Measurements from ENCODE around the gene PHF11. TPM values are rescaled to one million over a fixed set of nuclear protein-coding genes. Genes with fewer than 3 reads are reported as not detected.

The PHF11 gene
- polyA plus RNA-seq, 2 of the 4 experiments (the other 2 are of a cell fraction), result 7.1 to 11.7 TPM

DNA sequence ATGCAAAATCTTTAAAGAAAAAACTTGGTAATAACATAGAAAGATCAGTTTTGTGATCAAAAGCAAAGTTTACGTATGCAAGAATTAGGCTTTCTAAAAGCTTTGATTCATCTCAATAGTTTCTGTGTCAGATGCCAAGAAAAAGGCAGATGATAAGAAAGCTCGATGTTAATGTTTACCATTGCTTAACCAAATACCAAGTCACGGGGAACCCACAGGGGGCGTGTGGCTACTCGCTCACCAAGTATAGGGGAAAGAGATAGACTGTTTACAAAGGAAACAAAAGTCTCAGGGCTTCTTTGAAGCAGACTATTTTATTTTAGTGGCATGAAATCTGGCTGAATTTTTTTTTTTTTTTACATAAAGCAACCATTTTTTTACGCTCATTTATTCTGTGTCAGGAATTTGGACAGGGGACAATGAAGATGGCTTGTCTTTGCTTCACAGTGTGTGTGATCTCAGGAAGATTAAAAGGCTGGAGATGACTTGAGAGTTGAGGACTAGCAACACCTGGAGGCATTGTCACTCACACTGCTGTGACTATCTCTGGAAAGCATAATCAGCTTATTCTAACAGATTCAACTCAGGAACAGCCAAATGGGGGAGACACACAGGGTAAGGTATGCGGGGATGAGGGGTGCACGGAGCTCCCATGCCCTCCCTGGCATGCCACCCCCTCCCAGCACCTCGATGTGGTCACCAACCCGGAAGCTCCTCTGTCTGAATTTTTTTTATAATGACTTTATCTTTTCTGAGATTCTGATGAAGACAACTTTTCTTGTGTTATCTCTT lies 64.7 kb downstream of the PHF11 start:
- Histone ChIP-seq H3K27ac (peak overlapping the region in 1 of 2 experiments; percentile 19; a peak in 1 of 6 replicates), H3K9me3 (no peaks in the 10 kb centered on the region), H3K4me3 (no peak overlapping the region), H3K4me1 (peaks cover 14% of the 10 kb centered on the region), H3K4me2 (peak overlapping the region; percentile 27)
- FAIRE-seq (no peak), DNase-seq (ENCODE audit: low read depth in 1 of 2, low spot score in 1 of 2) (peak; percentile 9 to 29), ATAC-seq (peak; percentile 78 to 87; a peak in 5 of 6 replicates)
- POLR2A ChIA-PET, result no interaction called here
- WGBS (ENCODE audit: missing lambda C conversion rate), result 42% methylated on average over 10 of the region's 10 CpGs
- CTCF ChIA-PET, result interaction anchor here (0.7 to 1.7 kb wide), 4 partner anchors 31 to 260 kb away, joined by 3 to 4 read pairs (median 4); no protein-coding TSS in a partner anchor
- TF ChIP-seq NPAS2 (CRISPR knock-in tag; IDR thresholded peaks at IDR 0.05; ENCODE audit: borderline replicate concordance), result no peak
- TF ChIP-seq, protein P1, sequence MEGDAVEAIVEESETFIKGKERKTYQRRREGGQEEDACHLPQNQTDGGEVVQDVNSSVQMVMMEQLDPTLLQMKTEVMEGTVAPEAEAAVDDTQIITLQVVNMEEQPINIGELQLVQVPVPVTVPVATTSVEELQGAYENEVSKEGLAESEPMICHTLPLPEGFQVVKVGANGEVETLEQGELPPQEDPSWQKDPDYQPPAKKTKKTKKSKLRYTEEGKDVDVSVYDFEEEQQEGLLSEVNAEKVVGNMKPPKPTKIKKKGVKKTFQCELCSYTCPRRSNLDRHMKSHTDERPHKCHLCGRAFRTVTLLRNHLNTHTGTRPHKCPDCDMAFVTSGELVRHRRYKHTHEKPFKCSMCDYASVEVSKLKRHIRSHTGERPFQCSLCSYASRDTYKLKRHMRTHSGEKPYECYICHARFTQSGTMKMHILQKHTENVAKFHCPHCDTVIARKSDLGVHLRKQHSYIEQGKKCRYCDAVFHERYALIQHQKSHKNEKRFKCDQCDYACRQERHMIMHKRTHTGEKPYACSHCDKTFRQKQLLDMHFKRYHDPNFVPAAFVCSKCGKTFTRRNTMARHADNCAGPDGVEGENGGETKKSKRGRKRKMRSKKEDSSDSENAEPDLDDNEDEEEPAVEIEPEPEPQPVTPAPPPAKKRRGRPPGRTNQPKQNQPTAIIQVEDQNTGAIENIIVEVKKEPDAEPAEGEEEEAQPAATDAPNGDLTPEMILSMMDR (IDR thresholded peaks at IDR 0.05), result peak; percentile 18; the same call in 2 of the 3 replicates
- TF ChIP-seq CEBPB (IDR thresholded peaks at IDR 0.05), result peak in 1 of 2 experiments; percentile 5; a peak in 1 of 4 replicates

DNA sequence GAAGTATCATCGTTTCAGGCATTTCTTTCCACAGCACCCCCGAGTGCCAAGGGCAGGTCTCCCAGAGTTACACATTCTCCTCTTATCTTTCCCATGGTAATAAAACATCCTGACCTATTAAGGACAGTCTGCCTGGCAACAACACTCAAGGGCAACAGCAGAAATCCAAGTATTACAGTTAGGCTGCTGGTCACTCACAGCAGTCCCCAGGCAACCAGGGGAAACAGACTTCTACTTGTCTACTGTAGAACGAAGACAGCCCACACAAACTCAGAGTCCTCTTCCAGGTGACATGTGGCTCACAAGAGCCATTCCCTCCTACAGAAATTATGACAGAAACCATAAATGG lies 65.3 kb downstream of the PHF11 start:
- CTCF ChIA-PET, result interaction anchor here (0.7 to 1.7 kb wide), 3 partner anchors 30 to 260 kb away, joined by 3 to 4 read pairs (median 3); no protein-coding TSS in a partner anchor
- H3K27ac ChIP-seq, result peak overlapping the region in 1 of 2 experiments; percentile 19; a peak in 1 of 6 replicates
- H3K4me2 ChIP-seq, result 0 out of 3 replicates have a peak overlapping the region, but pooled peaks have one; percentile 27
- WGBS (ENCODE audit: missing lambda C conversion rate), result 64% methylated on average over 3 of the region's 3 CpGs
- POLR2A ChIA-PET, result no interaction called here
- FAIRE-seq (no peak), DNase-seq (ENCODE audit: low read depth in 1 of 2, low spot score in 1 of 2) (peak in 1 of 2 experiments; percentile 5), ATAC-seq (peak in 1 of 2 experiments; percentile 44; a peak in 2 of 6 replicates)
- H3K4me3 ChIP-seq, result no peak overlapping the region
- H3K9me3 ChIP-seq, result no peaks in the 10 kb centered on the region
- TF ChIP-seq REST (IDR thresholded peaks at IDR 0.05) (no peak), NR3C1 (IDR thresholded peaks at IDR 0.05) (no peak), KDM1A (IDR thresholded peaks at IDR 0.05; ENCODE audit: low read depth) (no peak), RNF2 (IDR thresholded peaks at IDR 0.05; ENCODE audit: borderline replicate concordance, low read depth) (no peak), TP53 (CRISPR knock-in tag; IDR thresholded peaks at IDR 0.05) (no peak), BHLHE40 (IDR thresholded peaks at IDR 0.05; ENCODE audit: low read depth, low read length) (no peak), RCOR1 (IDR thresholded peaks at IDR 0.05; ENCODE audit: low read depth, low read length) (no peak), RFX5 (IDR thresholded peaks at IDR 0.05) (no peak), JUNB (IDR thresholded peaks at IDR 0.05) (no peak), HOXB13 (CRISPR knock-in tag; IDR thresholded peaks at IDR 0.05; ENCODE audit: low read depth) (no peak), HMGXB4 (CRISPR knock-in tag; IDR thresholded peaks at IDR 0.05; ENCODE audit: borderline replicate concordance) (no peak), ZC3H11A (IDR thresholded peaks at IDR 0.05) (no peak), CHD2 (IDR thresholded peaks at IDR 0.05; ENCODE audit: low read length, partially characterized antibody) (no peak), ZFP36 (IDR thresholded peaks at IDR 0.05; ENCODE audit: borderline replicate concordance, partially characterized antibody) (no peak)
- TF ChIP-seq, protein P1 (IDR thresholded peaks at IDR 0.05), result no peak
- peaks cover 14% of the 10 kb centered on the region for H3K4me1 ChIP-seq
